ENCODE data around the gene NLRP8. TPM values are rescaled to one million over a fixed set of nuclear protein-coding genes. Genes with fewer than 3 reads are reported as not detected.

Gene NLRP8
- not detected in 2 replicates for polyA plus RNA-seq (2011; rRNA removed)
- not detected in 2 replicates for polyA minus RNA-seq (2011; rRNA and poly(A)+ RNA removed)

DNA sequence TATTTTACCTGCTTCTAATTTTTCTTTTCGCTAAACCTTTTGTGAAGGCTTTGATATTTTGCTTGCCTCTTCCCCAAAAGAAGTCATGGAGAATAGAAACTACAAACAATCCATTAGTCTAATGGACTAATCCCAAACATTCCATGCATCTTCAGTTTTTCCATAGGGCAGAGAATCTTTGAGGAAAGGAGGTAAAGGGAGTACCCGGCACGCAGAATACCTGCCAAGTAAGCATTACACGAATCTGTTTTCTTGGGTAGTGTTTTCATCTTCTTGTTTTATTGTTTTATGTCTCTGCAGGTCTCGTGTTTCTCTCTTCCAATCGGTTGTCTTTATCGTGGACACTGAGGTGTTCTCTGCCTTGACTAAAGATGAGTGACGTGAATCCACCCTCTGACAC is at the start of gene NLRP8:
TSS of gene NLRP8 (plus strand) at position 301 of the 400 bp plus-strand sequence.
- TF ChIP-seq CTCF (IDR thresholded peaks at IDR 0.05; ENCODE audit: insufficient read depth, low read depth, low read length): no peak
- ChIA-PET POLR2A (no interaction called here), CTCF (interaction anchor here (0.6 kb wide), 1 partner anchor 225 kb away, joined by 4 read pairs; no protein-coding TSS in a partner anchor)
- Histone ChIP-seq H3K27me3 (ENCODE audit: control insufficient read depth, insufficient read depth, low read length) (no peaks in the 10 kb centered on the region), H3K36me3 (ENCODE audit: control insufficient read depth, insufficient read depth, low read length) (no peaks in the 10 kb centered on the region), H3K4me3 (ENCODE audit: low read depth, low read length) (no peak within 1 kb of the TSS)
- no peak for DNase-seq (ENCODE audit: low read depth)

GRCh38 chr19:55898911-55899310 is 48.7 kb upstream of the NLRP8 start:
- H3K36me3 ChIP-seq (ENCODE audit: control insufficient read depth, insufficient read depth, low read length): no peaks in the 10 kb centered on the region
- DNase-seq (ENCODE audit: low read depth): no peak
- TF ChIP-seq CTCF (IDR thresholded peaks at IDR 0.05; ENCODE audit: insufficient read depth, low read depth, low read length): no peak
- no peaks in the 10 kb centered on the region for H3K27me3 ChIP-seq (ENCODE audit: control insufficient read depth, insufficient read depth, low read length)
- ChIA-PET CTCF (no interaction called here), POLR2A (no interaction called here)
- no peak overlapping the region for H3K4me3 ChIP-seq (ENCODE audit: low read depth, low read length)

DNA sequence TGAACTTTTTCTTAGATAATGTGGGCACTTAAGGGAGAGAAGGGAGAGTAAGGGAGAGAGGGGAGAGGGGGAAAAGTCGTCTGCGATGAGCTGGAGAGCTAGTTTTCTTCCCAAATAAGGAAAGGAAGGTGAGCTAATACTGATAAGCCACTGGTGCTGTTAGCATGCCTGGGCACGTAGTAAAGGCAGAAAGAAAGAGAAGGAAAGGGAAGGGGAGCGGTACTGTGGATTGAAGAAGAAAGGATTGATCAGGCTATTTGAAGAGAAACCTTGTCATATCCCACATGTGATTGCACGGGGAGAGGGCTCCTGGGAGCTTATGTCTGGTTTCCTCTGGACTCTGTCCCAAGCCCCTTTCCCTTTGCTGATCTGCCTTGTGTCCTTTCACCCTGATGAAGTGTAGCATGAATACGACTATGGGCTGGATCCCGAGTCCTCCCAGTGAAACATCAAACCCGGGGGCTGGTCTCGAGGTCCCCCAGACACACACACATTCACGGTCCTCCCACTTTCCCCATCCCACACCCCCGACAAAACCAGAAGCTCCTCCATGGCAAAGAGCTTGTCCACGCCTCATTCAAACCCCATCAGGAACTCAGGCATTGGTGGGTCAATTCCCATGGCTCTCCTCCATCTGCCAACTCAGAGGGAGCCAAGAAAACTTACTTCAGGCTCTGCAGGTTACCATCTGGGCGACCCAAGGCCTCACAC is 46.1 kb upstream of the NLRP8 start:
- no peak overlapping the region for H3K4me3 ChIP-seq (ENCODE audit: low read depth, low read length)
- no peaks in the 10 kb centered on the region for H3K27me3 ChIP-seq (ENCODE audit: control insufficient read depth, insufficient read depth, low read length)
- no peak for DNase-seq (ENCODE audit: low read depth)
- no peak for TF ChIP-seq CTCF (IDR thresholded peaks at IDR 0.05; ENCODE audit: insufficient read depth, low read depth, low read length)
- CTCF ChIA-PET: interaction anchor here (0.6 kb wide), 1 partner anchor 20 kb away, joined by 5 read pairs; no protein-coding TSS in a partner anchor
- H3K36me3 ChIP-seq (ENCODE audit: control insufficient read depth, insufficient read depth, low read length): no peaks in the 10 kb centered on the region
- POLR2A ChIA-PET: no interaction called here

GRCh38 chr19:55902080-55902751 is 45.4 kb upstream of the NLRP8 start:
- no peak for DNase-seq (ENCODE audit: low read depth)
- POLR2A ChIA-PET: no interaction called here
- Histone ChIP-seq H3K27me3 (ENCODE audit: control insufficient read depth, insufficient read depth, low read length) (no peaks in the 10 kb centered on the region), H3K4me3 (ENCODE audit: low read depth, low read length) (no peak overlapping the region), H3K36me3 (ENCODE audit: control insufficient read depth, insufficient read depth, low read length) (no peaks in the 10 kb centered on the region)
- no peak for TF ChIP-seq CTCF (IDR thresholded peaks at IDR 0.05; ENCODE audit: insufficient read depth, low read depth, low read length)
- CTCF ChIA-PET: interaction anchor here (0.8 kb wide), 1 partner anchor 13 kb away, joined by 3 read pairs; no protein-coding TSS in a partner anchor

- CTCF ChIA-PET: no interaction called here
- Histone ChIP-seq H3K36me3 (ENCODE audit: control insufficient read depth, insufficient read depth, low read length) (no peaks in the 10 kb centered on the region), H3K27me3 (ENCODE audit: control insufficient read depth, insufficient read depth, low read length) (no peaks in the 10 kb centered on the region), H3K4me3 (ENCODE audit: low read depth, low read length) (no peak overlapping the region)
- no peak for DNase-seq (ENCODE audit: low read depth)
- TF ChIP-seq CTCF (IDR thresholded peaks at IDR 0.05; ENCODE audit: insufficient read depth, low read depth, low read length): no peak
- POLR2A ChIA-PET: no interaction called here
Measured at GRCh38 chr19:55907286-55907685, 40.3 kb upstream of the NLRP8 start.

Measured in BJ (cell line).